ENCODE measurements around the gene ARMC12. TPM values are rescaled to one million over a fixed set of nuclear protein-coding genes. Genes with fewer than 3 reads are reported as not detected.

ARMC12 gene
- total and polyA plus RNA-seq, 2 experiments from 2014 or later: 0.90 to 0.94 TPM

- H3K27me3 ChIP-seq (ENCODE audit: insufficient read depth): peaks cover 14% of the 10 kb centered on the region
- H3K4me1 ChIP-seq (ENCODE audit: insufficient read depth): no peaks in the 10 kb centered on the region
- no peaks in the 10 kb centered on the region for H3K36me3 ChIP-seq (ENCODE audit: insufficient read depth)
- Mint-ChIP-seq H3K36me3 (ENCODE audit: low read depth) (no peaks in the 10 kb centered on the region; the same call in 2 of the 3 replicates), H3K9me3 (no peaks in the 10 kb centered on the region), H3K4me3 (no peak overlapping the region), H3K27ac (no peak overlapping the region), H3K4me1 (peaks cover 7% of the 10 kb centered on the region), H3K27me3 (ENCODE audit: insufficient read depth, low read depth, poor library complexity) (peaks cover 18% of the 10 kb centered on the region)
- ATAC-seq (no peak), DNase-seq (ENCODE audit: low spot score) (no peak)
- peaks cover 6% of the 10 kb centered on the region; the same call in 1 of the 2 replicates for H3F3A ChIP-seq (replicated peaks; ENCODE audit: low read depth)
- TF ChIP-seq ETS1 (IDR thresholded peaks at IDR 0.05) (no peak), CTCF (conservative IDR thresholded peaks at IDR 0.05; ENCODE audit: low read depth in 2 of 2) (no peak), POLR2AphosphoS5 (IDR thresholded peaks at IDR 0.05; ENCODE audit: low read depth) (no peak), EZH2phosphoT487 (IDR thresholded peaks at IDR 0.05; ENCODE audit: unreplicated experiment) (no peak)
- H3K27ac ChIP-seq (ENCODE audit: low read depth): no peak overlapping the region
- no peaks in the 10 kb centered on the region for H4K20me1 ChIP-seq (replicated peaks; ENCODE audit: insufficient read depth)
- H3K79me2 ChIP-seq (replicated peaks; ENCODE audit: insufficient read depth): no peaks in the 10 kb centered on the region
- no peak overlapping the region for H3K4me2 ChIP-seq
- no peaks in the 10 kb centered on the region for H3K9me2 ChIP-seq (ENCODE audit: insufficient read depth)
- H2AFZ ChIP-seq: no peak overlapping the region
- H3K4me3 ChIP-seq: no peak overlapping the region
These were observed 38.2 kb downstream of the ARMC12 start for GRCh38 chr6:35775031-35775430.

- Histone ChIP-seq H3K4me2 (peak within 1 kb of the TSS; percentile 85), H4K20me1 (replicated peaks; ENCODE audit: insufficient read depth) (no peaks in the 10 kb centered on the region), H2AFZ (peak within 1 kb of the TSS; percentile 91), H3F3A (replicated peaks; ENCODE audit: low read depth) (peaks cover 6% of the 10 kb centered on the region; the same call in 1 of the 2 replicates), H3K27me3 (ENCODE audit: insufficient read depth) (peaks cover 14% of the 10 kb centered on the region), H3K4me1 (ENCODE audit: insufficient read depth) (no peaks in the 10 kb centered on the region), H3K36me3 (ENCODE audit: insufficient read depth) (no peaks in the 10 kb centered on the region), H3K79me2 (replicated peaks; ENCODE audit: insufficient read depth) (no peaks in the 10 kb centered on the region), H3K4me3 (peak within 1 kb of the TSS; percentile 66), H3K9me2 (ENCODE audit: insufficient read depth) (no peaks in the 10 kb centered on the region), H3K27ac (ENCODE audit: low read depth) (no peak within 1 kb of the TSS)
- H3K4me3 Mint-ChIP-seq: peak within 1 kb of the TSS; percentile 79
- H3K27me3 Mint-ChIP-seq (ENCODE audit: insufficient read depth, low read depth, poor library complexity): peaks cover 21% of the 10 kb centered on the region
- H3K36me3 Mint-ChIP-seq (ENCODE audit: low read depth): no peaks in the 10 kb centered on the region; the same call in 2 of the 3 replicates
- peak; percentile 83 for ATAC-seq
- H3K9me3 Mint-ChIP-seq: no peaks in the 10 kb centered on the region; the same call in 2 of the 3 replicates
- no peak within 1 kb of the TSS for H3K27ac Mint-ChIP-seq
- H3K4me1 Mint-ChIP-seq: peaks cover 7% of the 10 kb centered on the region
- DNase-seq (ENCODE audit: low spot score): peak; percentile 84
- TF ChIP-seq EZH2phosphoT487 (IDR thresholded peaks at IDR 0.05; ENCODE audit: unreplicated experiment) (no peak), POLR2AphosphoS5 (IDR thresholded peaks at IDR 0.05; ENCODE audit: low read depth) (peak; percentile 55; the same call in 1 of the 2 replicates)
These were observed 39.8 kb downstream of the ARMC12 start, which contains the start of gene CLPSL2 for GRCh38 chr6:35776364-35777215. Gene CLPSL2 (plus strand): TSS chr6:35776598. CDS start chr6:35776619, 21 bp downstream.
